Activated gamma-delta T cell (primary cell): ENCODE results near the gene HPCAL1.
A peak's percentile ranks its signal among the peaks of the same experiment; 100 is the strongest.
"Not testable (repeated sequence)": the region's sequence is repeated elsewhere in the genome, so short reads cannot be mapped to it uniquely, and the experiment has no call there.

Source experiments
- DNase-seq: peaks from one replicate; lab custom pipeline; 2025; lab: John Stamatoyannopoulos, UW

The HPCAL1 gene

GRCh38 chr2:10442469-10443126 is 139.9 kb downstream of the HPCAL1 start:
- not testable (repeated sequence) for DNase-seq

- DNase-seq, result no peak
Measured at GRCh38 chr2:10444463-10444862, 141.8 kb downstream of the HPCAL1 start.

- no peak for DNase-seq
Measured at GRCh38 chr2:10446631-10447030, 143.9 kb downstream of the HPCAL1 start.

- DNase-seq, result no peak
Measured at GRCh38 chr2:10447300-10447894, 144.7 kb downstream of the HPCAL1 start.

- peak; percentile 99 for DNase-seq
Measured at GRCh38 chr2:10447895-10448575, 145.3 kb downstream of the HPCAL1 start, which contains the start of gene ODC1. Gene ODC1 (minus strand): TSS chr2:10448327. CDS start chr2:10445032, 3,295 bp downstream.

- DNase-seq, result peak; percentile 99
Measured at GRCh38 chr2:10448576-10449485, 146.1 kb downstream of the HPCAL1 start.

- DNase-seq, result no peak
Measured at GRCh38 chr2:10449486-10449831, 146.8 kb downstream of the HPCAL1 start.

GRCh38 chr2:10449838-10450691 is 147.4 kb downstream of the HPCAL1 start:
- no peak for DNase-seq

- no peak for DNase-seq
Measured at GRCh38 chr2:10451819-10452218, 149.1 kb downstream of the HPCAL1 start.

- no peak for DNase-seq
Measured at GRCh38 chr2:10452312-10452711, 149.6 kb downstream of the HPCAL1 start.

- no peak for DNase-seq
Measured at GRCh38 chr2:10452956-10453904, 150.5 kb downstream of the HPCAL1 start.

- no peak for DNase-seq
Measured at GRCh38 chr2:10453905-10454298, 151.2 kb downstream of the HPCAL1 start.

- DNase-seq, result no peak
Measured at GRCh38 chr2:10454505-10454904, 151.8 kb downstream of the HPCAL1 start.

GRCh38 chr2:10457195-10457594 is 154.5 kb downstream of the HPCAL1 start:
- DNase-seq, result not testable (repeated sequence)

- DNase-seq, result no peak
Measured at GRCh38 chr2:10457846-10458598, 155.3 kb downstream of the HPCAL1 start.

GRCh38 chr2:10460366-10460796 is 157.7 kb downstream of the HPCAL1 start:
- no peak for DNase-seq

GRCh38 chr2:10462178-10463083 is 159.7 kb downstream of the HPCAL1 start:
- no peak for DNase-seq

GRCh38 chr2:10465910-10466309 is 163.2 kb downstream of the HPCAL1 start:
- no peak for DNase-seq
